Suppressor macrophage treated with lipopolysaccharide for 1 hour (primary cell): ENCODE data around the gene ETV2.
"Not testable (repeated sequence)": the region's sequence is repeated elsewhere in the genome, so short reads cannot be mapped to it uniquely, and the experiment has no call there.

Experiments used
- DNase-seq, 3 donors: peaks; one replicate each; pipeline ENCODE4 v3.0.0-alpha.2; 2020 to 2022

ETV2 gene

DNA sequence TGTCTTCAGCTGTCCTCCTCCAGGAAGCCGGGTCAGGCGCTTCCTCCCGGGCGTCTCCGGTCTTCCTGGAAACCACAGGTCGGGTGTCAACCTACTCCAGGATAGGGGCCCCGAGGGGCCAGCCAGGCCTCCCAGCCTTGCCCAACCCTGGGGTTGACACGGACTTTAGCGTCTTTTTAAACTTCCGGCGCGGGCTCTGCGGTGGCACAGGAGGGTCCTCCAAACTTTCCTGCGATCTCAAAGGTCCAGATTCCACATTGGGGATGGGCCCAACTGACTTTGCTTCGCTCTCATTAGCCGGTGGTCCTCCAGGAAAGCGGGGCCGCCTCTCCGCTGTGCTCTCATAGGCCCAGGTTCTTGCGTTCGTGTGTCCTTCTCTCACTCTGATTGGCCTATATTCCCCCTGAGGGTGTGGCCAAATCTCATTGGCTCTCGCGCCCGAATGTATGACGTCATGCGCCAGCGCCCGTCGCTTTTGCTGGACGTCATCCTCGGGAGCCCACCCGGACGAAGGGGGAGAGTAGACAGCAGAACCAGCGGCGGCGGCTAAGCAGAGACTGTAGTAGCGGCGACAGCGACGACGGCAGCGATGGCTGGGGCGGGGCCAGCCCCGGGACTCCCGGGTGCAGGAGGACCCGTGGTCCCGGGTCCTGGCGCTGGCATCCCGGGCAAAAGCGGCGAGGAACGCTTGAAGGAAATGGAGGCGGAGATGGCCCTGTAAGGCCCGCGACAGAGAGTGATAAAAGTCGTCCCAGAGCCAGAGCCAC lies 12.8 kb upstream of the ETV2 start, which contains the start of gene RBM42:
Gene RBM42 (plus strand): TSS at position 472 of the 767 bp plus-strand sequence. CDS start 118 bp downstream, at position 590.
- peak; percentile 97 to 99 (median 98) for DNase-seq

DNA sequence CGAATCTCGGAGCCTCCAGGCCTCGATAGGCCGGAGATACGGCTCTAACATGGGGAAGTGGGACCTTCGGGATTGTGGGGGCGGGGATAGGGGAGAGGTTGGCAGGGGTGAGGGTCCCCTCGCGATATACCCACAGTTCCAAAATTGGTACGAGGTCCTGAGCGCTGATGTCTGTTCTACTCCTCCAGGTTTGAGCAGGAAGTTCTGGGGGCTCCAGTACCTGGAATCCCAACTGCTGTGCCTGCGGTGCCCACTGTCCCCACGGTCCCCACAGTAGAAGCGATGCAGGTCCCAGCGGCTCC lies 12.3 kb upstream of the ETV2 start:
- no peak for DNase-seq

DNA sequence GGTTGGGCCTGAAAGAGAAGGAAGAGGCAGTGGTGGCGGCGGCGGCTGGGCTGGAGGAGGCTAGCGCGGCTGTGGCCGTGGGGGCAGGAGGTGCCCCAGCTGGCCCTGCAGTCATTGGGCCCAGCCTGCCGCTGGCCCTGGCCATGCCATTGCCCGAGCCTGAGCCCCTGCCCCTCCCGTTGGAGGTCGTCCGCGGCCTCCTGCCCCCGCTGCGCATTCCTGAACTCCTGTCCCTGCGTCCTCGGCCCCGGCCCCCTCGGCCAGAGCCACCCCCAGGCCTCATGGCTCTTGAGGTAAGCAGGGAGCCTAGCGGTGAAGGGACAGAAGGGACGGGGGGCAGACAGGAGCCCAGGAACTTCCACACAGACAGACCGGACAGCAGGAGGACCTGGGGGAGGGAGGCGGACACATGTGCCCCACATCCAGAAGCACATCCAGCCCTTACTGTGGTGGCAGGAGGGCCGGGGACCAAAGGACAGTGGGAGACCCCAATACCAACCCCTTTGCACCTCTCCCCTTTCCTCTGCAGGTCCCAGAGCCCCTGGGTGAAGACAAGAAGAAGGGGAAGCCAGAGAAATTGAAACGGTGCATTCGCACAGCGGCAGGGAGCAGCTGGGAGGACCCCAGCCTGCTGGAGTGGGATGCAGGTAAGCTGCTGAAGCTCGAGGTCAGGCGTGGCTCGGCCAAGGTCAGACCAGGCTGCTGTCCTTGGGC lies 7.7 kb upstream of the ETV2 start:
- no peak for DNase-seq

DNA sequence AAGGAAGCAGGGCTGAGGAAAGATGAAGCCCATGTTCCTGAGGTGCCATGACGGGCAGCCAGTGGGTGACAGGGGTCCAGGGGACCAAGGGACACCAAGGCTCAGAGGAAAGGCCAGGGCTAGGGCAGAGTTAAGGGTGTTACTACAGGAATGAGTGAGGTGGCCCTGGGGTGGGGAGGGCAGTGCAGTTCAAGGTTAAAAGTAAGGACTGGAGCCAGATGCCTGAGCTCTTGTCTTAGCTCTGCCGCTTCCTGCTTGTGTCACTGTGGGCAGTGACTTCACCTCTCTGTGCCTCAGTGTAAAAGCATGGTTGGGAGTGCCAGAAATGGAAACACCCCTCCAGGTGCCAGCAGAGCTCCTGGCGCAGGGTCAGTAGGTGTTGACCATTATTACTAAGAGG lies 4.9 kb upstream of the ETV2 start:
- no peak for DNase-seq

DNA sequence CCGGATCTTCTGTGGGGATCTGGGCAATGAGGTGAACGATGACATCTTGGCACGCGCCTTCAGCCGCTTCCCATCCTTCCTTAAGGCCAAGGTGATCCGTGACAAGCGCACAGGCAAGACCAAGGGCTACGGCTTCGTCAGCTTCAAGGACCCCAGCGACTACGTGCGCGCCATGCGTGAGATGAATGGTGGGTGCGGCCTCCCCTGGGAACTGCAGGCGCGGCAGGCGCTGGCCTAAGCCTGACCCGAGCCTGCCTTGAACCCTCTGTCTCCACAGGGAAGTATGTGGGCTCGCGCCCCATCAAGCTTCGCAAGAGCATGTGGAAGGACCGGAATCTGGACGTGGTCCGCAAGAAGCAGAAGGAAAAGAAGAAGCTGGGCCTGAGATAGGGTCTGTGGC lies 4.4 kb upstream of the ETV2 start:
- DNase-seq = no peak

DNA sequence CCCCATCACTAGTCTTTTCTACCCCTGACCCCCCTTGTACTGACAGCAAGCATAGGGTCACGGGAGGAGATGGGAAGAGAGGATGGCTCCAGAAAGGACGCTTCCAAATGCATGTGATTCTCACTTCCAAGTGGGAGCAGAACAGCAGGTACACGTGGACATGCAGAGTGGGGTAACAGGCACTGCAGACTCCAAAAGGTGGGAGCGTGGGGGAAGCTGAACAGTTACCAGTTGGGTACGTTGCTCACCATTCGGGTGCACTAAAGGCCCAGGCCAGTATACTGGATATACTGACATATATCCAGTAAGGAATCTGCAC lies 2.3 kb upstream of the ETV2 start:
- no peak for DNase-seq

DNA sequence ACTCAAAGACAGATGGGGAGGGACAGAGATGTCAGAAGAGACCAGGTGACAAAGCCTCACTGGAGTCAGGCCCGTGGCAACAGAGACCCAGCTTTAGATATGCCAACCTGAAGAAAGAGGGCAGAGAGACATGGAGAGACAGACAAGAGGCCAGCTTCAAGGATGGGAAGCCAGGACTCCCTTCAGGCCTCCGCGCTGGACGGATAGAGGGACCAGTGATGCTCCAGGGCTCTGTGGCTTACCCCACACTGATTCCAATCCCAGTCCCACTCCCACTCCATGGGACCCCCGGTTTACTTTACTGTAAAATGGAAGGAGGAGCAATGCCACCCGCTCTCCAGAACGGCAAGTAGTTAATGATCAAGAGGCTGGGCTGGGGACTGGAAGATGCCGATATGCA lies 1.7 kb upstream of the ETV2 start:
- DNase-seq = no peak

DNA sequence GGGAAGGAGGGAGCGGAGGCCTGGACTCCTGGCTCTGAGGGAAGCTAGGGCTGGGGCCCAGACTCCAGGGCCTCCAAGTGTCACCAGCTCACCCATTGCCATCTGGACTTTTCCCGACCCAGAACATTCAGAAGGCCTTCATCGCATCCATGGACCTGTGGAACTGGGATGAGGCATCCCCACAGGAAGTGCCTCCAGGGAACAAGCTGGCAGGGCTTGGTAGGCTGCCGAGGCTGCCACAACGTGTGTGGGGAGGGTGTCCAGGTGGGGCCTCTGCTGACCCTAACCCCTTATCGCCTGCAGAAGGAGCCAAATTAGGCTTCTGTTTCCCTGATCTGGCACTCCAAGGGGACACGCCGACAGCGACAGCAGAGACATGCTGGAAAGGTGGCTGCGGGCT lies 767 bp downstream of the ETV2 start:
- DNase-seq = no peak

DNA sequence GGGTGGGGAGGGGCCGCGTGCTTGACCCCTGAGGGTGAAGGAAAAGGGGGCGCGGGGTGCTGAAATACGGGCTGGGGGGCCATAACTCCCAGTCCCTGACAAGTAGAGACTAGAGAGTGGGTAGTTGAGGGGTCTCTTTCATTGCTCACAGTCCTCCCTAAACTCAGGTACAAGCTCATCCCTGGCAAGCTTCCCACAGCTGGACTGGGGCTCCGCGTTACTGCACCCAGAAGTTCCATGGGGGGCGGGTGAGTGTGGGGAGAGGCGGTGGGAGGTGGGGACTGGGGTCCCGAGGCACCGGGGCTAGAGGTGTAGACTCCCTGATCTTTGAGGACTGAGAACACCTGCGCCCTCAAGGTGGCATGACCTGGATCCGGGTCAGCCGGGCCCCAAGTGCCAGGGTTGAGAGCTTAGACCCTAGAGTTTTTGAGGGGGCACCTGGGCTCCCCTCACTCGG lies 1.3 kb downstream of the ETV2 start:
- no peak for DNase-seq

DNA sequence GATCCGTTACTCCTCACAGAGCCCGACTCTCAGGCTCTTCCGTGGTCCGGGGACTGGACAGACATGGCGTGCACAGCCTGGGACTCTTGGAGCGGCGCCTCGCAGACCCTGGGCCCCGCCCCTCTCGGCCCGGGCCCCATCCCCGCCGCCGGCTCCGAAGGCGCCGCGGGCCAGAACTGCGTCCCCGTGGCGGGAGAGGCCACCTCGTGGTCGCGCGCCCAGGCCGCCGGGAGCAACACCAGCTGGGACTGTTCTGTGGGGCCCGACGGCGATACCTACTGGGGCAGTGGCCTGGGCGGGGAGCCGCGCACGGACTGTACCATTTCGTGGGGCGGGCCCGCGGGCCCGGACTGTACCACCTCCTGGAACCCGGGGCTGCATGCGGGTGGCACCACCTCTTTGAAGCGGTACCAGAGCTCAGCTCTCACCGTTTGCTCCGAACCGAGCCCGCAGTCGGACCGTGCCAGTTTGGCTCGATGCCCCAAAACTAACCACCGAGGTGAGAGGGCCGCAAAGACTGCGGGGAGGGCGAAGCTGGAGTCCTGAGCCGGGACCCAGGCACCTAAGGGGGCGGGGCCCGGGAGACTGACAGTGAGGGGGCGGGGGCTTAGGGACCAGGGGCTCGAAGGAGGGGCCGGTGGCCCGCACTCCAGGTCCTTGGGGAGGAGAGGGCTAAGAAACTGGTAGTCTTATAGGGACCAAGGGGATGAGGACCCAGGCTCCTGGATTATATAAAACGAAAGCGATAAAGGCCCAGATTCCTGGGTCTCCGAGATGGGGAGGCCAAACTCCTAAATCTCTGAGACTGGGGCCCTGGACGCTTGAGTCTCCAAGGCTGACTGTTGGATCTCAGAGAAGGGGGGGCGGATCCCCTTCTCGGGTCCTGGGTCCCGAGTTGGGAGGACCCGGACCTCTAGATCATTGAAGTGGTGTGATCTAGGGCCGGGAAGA lies 2.0 kb downstream of the ETV2 start:
- peak; percentile 69 to 87 (median 72) for DNase-seq

DNA sequence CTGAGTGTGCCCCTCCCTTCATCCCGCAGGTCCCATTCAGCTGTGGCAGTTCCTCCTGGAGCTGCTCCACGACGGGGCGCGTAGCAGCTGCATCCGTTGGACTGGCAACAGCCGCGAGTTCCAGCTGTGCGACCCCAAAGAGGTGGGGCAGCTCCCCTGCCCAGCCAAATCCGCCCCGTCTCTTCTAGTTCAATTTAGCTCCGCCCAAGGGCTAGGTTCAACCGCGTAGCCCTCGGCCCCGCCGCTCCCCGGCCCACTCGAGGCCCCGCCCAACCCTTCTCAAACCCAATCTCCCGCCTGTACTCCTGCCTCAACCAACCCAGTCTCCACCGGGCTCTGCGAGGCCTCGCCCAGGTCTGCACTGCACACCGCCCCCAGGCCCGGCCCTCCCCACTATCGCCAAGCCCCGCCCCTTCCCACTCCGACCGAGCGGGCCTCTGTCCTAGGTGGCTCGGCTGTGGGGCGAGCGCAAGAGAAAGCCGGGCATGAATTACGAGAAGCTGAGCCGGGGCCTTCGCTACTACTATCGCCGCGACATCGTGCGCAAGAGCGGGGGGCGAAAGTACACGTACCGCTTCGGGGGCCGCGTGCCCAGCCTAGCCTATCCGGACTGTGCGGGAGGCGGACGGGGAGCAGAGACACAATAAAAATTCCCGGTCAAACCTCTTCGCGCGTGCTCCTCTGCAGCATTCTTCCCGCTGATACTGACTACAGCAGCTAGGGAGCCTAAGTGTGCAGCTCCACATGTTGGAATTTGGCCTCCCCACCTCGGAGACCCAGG lies 2.9 kb downstream of the ETV2 start:
- DNase-seq = peak; percentile 91 to 96 (median 94)

DNA sequence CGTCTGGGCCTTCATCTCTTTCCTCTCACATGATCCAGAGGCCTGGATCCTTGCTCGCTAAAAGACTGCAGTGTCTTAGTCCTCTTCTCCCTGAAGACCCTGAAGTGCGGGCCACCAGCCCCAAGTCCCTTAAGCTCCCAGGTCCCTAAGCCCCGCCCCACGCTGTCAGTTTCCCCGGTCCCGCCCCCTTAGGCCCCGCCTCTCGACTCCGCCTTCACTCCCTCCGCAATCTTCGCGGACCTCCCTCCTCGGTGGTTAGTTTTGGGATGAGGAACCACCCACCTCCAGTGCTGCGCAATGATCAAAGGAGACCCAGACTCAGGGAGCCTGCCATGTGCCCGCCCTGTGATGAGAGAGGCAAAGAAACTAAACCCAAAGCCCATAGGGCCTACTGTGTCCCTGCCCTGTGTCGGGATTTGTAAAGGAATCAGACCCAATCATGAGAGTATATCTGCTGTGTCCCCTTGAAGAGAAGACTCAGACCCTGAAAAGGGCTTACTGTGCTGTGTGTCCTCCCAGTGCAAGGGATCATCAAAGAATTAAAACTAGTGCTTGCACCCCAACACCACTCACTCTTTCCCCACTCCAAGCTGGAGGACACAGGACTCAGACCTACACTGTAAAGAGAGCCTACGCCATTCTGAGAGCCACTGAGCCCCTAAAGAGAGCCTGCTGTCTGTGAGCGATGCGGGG lies 3.6 kb downstream of the ETV2 start:
- peak; percentile 73 to 89 (median 76) for DNase-seq

DNA sequence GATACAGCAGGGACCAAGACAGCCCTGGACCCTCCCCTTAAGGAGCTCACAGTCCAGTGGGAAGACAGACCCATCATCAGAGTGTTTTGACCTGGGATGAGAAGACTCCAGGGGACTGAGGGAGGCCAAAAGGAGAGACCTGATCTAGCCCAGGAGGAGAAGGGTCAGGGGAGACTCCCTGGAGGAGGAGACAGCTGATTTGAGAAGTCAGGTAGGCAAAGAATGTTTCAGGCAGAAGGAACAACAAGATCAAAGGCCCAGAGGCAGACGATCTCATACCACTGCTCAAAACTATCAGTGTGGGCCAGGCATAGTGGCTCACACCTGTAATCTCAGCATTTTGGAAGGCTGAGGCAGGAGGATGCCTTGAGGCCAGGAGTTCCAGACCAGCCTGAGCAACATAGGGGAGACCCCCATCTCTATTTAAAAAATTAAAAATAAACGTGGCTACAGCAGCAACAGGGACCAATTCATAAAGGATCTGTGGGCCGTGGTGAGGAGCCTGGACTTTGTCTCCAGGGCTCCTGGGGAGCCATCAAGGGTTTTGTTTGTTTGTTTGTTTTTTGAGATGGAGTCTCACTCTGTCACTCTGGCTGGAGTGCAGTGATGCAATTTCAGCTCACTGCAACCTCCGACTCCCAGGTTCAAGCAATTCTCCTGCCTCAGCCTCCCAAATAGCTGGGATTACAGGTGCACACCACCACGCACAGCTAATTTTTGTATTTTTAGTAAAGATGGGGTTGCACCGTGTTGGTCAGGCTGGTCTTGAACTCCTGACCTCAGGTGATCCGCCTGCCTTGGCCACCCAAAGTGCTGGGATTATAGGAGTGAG lies 4.4 kb downstream of the ETV2 start:
- DNase-seq = no peak

DNA sequence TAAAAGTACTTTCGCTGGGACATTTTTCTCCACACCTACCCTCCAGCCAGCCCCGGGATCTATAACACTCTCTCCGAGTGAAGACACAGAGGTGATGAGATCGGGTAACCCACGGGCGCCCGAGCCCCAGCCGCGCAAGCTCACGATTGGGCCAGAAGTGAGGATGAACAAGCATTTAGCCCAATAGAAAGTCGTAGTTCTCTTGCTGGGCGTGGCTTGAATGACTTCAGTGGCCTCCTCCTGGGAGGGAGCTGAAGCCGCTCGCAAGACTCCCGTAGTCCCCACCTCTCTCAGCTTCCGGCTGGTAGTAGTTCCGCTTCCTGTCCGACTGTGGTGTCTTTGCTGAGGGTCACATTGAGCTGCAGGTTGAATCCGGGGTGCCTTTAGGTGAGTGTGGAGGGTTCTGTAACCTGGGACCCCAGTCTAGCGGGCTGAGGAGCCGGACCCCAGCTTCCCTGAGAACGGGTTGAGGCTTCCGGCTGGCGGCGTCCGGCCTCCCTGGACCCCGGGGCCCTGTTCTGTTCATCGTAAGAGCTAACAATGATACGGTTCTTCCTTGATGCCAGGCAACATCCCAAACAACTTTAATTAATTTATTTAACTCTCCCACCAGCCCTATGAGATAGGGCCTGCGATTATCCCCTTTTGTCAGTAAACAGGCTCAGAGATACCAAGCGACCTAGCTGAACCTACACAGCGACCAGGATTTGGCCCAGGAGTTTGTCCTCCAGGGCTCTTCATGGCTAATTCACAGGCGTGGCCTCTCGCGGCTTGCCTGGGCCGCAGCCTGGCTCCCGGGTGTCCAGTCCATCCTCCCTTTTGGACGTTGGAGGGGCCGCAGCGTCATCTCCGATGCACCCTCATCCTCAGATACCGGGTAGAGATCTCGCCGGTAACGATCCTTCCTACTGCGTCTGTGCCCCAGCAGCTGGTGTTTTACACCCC lies 6.7 kb downstream of the ETV2 start, which contains the start of gene COX6B1:
Gene COX6B1 (plus strand): TSS at position 307 of the 945 bp plus-strand sequence. CDS start 2,921 bp downstream, outside the sequence.
- peak; percentile 96 to 98 (median 98) for DNase-seq

DNA sequence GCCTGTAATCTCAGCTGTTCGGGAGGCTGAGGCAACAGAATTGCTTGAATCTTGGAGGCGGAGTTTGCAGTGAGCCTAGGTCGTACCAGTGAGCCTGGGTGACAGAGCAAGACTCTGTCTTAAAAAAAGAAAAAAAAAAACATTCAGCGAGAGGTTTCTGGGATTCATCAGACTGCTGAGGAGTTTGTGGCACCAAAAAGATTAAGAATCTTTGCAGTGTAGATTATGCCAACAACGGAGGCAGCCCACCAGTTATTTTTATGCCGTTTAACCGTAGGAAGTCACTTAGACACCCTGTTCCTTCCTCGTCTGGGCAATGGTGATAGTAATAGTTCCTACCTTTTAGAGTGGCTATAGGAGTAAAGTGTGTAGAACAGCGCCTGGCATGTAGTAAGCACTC lies 9.0 kb downstream of the ETV2 start:
- no peak for DNase-seq

DNA sequence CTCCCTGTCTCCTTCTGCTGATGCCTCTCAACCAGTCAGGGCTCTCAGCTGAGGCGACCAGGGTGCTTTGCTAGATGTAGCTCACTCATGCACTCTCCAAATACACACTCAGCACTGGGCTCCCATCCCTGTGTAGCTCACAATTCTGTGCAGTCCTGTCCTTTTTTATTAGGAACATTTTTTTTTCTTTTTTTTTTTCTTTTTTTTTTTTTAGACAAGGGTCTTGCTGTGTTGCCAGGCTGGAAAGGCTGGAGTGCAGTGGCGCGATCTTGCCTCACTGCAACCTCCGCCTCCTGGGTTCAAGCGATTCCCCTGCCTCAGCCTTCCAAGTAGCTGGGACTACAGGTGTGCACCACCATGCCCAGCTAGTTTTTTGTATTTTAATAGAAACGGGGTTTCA lies 13.3 kb downstream of the ETV2 start:
- not testable (repeated sequence) for DNase-seq

DNA sequence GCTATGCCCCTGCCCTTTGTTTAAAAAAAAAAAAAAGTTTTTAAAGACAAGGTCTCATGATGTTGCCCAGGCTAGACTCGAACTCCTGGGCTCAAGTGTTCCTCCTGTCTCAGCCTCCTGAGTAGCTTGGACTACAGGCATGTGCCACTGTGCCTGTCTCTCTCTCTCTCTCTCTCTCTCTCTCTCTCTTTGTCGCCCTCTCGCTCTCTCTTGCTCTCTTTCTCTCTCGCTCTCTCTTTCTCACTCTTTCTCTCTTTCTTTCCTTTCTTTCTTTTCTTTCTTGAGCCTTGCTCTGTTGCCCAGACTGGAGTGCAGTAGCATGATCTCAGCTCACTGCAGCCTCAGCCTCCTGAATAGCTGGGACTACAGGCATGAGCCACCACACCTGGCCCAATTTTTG lies 14.1 kb downstream of the ETV2 start:
- DNase-seq = no peak

DNA sequence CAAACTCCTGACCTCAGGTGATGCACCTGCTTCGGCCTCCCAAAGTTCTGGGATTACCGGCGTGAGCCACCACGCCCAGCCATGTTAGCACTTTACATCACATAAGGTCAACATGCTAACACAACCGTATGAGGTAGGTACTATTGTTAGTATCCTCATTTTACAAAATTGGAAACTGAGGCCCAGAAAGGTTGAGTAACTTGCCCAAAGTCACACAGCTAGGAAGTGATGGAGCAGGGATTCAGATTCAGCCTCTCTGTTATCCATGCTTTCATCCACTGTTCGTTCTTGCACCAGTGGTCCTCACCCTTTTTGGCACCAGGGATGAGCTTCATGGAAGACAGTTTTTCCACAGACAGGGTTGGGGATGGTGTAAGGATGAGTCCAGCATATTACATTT lies 15.2 kb downstream of the ETV2 start:
- DNase-seq = no peak

DNA sequence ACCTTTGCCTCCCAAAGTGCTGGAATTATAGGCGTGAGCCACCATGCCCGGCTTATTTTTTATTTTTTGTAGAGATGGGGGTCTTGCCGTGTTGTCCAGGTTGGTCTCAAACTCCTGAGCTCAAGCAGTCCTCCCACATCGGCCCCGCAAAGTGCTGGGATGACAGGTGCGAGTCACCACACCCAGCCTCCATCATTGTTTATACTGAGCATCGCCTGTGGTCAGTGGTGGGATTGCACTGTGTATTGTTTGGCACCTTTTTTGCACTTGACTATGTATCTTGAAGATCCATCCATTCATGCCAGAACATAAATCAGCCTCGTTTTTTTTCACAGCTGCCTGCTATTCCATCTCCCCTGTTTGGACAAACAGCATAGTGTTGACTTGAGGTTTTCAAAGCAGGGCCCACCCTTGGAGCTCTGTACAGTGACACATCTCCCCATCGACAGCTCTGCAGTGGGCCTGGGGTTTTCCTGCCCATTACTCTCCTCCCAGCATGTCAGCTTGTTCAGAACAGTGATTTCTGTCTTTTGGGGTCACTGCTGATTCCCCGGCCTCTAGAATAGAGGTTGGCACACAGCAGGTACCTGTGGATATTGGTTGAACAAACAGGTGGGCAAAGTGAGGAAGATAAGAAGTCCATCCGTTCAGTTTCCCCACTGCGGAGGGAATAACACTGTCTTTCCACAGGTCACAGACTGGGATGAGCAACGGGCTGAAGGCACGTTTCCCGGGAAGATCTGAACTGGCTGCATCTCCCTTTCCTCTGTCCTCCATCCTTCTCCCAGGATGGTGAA lies 16.6 kb downstream of the ETV2 start:
- no peak for DNase-seq
